HepG2 (cell line): Measurements from ENCODE around the gene ARHGDIG. TPM values are rescaled to one million over a fixed set of nuclear protein-coding genes. Genes with fewer than 3 reads are reported as not detected.
A peak's percentile ranks its signal among the peaks of the same experiment; 100 is the strongest.

Source experiments
- ATAC-seq: fragments of 200-7000 bp; cut with Tn5 transposase; 3 replicates; pipeline ENCODE4 v1.9.1; 2020; ENCODE audit warnings: mild to moderate bottlenecking, moderate library complexity
- BruUV-seq: library from RNA; stranded (reverse); fragments of 400-500 nt; replicated peaks from 2 replicates; lab custom pipeline; 2021; lab: Mats Ljungman, UMichigan
- CTCF ChIA-PET: fragments of 300-600 bp; formaldehyde crosslinking; extraction: SDS; loops from one replicate; lab custom pipeline; 2021; ENCODE audit warnings: low total read pairs, inconsistent platforms, low intra/inter-chr PET ratio; lab: Yijun Ruan, JAX
- POLR2A ChIA-PET: fragments of 350-600 bp; sonication (Branson Sonifier 250); formaldehyde crosslinking; loops from one replicate; lab custom pipeline; 2020; ENCODE audit warnings: antibody characterized with exemption, inconsistent platforms; lab: Yijun Ruan, JAX
- DNase-seq: peaks from one replicate; pipeline ENCODE4 v3.0.0-alpha.2; 2015; ENCODE audit warnings: low spot score
- FAIRE-seq: peaks from 3 replicates; lab custom pipeline; 2011; peaks lifted over from hg19 to GRCh38; lab: Jason Lieb, UNC
- H2AFZ ChIP-seq: one replicate; pipeline ENCODE4 v1.6.1; 2011; ENCODE audit warnings: low read length, inconsistent platforms
- H3K27ac ChIP-seq: fragments of 300-600 bp; 3 replicates; pipeline ENCODE4 v1.8.0; 2011; ENCODE audit warnings: mixed run types, mild to moderate bottlenecking, mixed read lengths, low read length, inconsistent platforms; ENCODE audit not compliant: insufficient read depth; ENCODE audit errors: extremely low read length
- H3K27me3 ChIP-seq, 2 experiments: fragments of 200-600 bp in 1 of 2; 2 replicates in 1 of 2; 3 replicates in 1 of 2; pipeline versions ENCODE4 v1.6.0 to v1.8.0; 2011; ENCODE audit warnings: low read length in 2 of 2, mild to moderate bottlenecking in 2 of 2, moderate library complexity in 2 of 2, inconsistent platforms in 1 of 2; ENCODE audit not compliant: insufficient read depth in 2 of 2, control insufficient read depth in 1 of 2
- H3K36me3 ChIP-seq, 2 experiments: fragments of 200-600 bp in 1 of 2; replicated peaks in 1 of 2; 2 replicates in 1 of 2; 3 replicates in 1 of 2; pipeline versions ENCODE4 v1.5.1 to v1.8.0; 2011; ENCODE audit warnings: low read length in 2 of 2, inconsistent platforms in 1 of 2; ENCODE audit not compliant: insufficient read depth in 2 of 2, control insufficient read depth in 1 of 2
- H3K4me1 ChIP-seq: 2 replicates; pipeline ENCODE4 v1.5.1; 2012; ENCODE audit warnings: low read length, inconsistent platforms; ENCODE audit not compliant: insufficient read depth
- H3K4me2 ChIP-seq: 2 replicates; pipeline ENCODE4 v1.6.0; 2011; ENCODE audit warnings: low read depth, low read length, inconsistent platforms
- H3K4me3 ChIP-seq, 3 experiments: fragments of 200-600 bp in 1 of 3; sonication (generic), shearing (Covaris generic) in 1 of 3; replicated peaks in 1 of 3; 2 replicates each; pipeline ENCODE4 v1.5.1; 2011 to 2016; ENCODE audit warnings: low read length in 3 of 3, inconsistent platforms in 2 of 3, low read depth in 2 of 3, mild to moderate bottlenecking in 2 of 3, control low read depth in 1 of 3, mixed read lengths in 1 of 3; ENCODE audit not compliant: insufficient read depth in 1 of 3
- H3K79me2 ChIP-seq: one replicate; pipeline ENCODE4 v1.6.1; 2011; ENCODE audit warnings: low read length, inconsistent platforms; ENCODE audit not compliant: insufficient read depth
- H3K9ac ChIP-seq: 2 replicates; pipeline ENCODE4 v1.6.0; 2011; ENCODE audit warnings: mild to moderate bottlenecking, low read depth, low read length, inconsistent platforms; ENCODE audit not compliant: insufficient read depth
- H3K9me3 ChIP-seq: 2 replicates; pipeline ENCODE4 v1.5.1; 2012; ENCODE audit warnings: mild to moderate bottlenecking, low read length
- H4K20me1 ChIP-seq: 2 replicates; pipeline ENCODE4 v1.6.0; 2011; ENCODE audit warnings: inconsistent platforms, mild to moderate bottlenecking, low read length, moderate library complexity; ENCODE audit not compliant: insufficient read depth
- ELF3 ChIP-seq: IDR thresholded peaks from 2 replicates; pipeline ENCODE4 v1.6.1; 2016; ENCODE audit warnings: missing genetic modification reagents, missing compliant biosample characterization
- ETV5 ChIP-seq: IDR thresholded peaks from 2 replicates; pipeline ENCODE4 v1.6.1; 2018; ENCODE audit warnings: missing biosample characterization, missing genetic modification reagents, inconsistent platforms, borderline replicate concordance
- FOXM1 ChIP-seq: sonication (generic); formaldehyde crosslinking; IDR thresholded peaks from 2 replicates; pipeline ENCODE4 v1.5.0; 2020; ENCODE audit warnings: missing genetic modification reagents
- HOXD1 ChIP-seq: sonication (generic); formaldehyde crosslinking; IDR thresholded peaks from 2 replicates; pipeline ENCODE4 v1.5.0; 2020; ENCODE audit warnings: missing genetic modification reagents
- ISL2 ChIP-seq: sonication (generic); formaldehyde crosslinking; IDR thresholded peaks from 2 replicates; pipeline ENCODE4 v1.5.0; 2020; ENCODE audit warnings: missing genetic modification reagents
- NCOA2 ChIP-seq: sonication (generic); formaldehyde crosslinking; IDR thresholded peaks from 2 replicates; pipeline ENCODE4 v1.8.0; 2022; ENCODE audit warnings: inconsistent platforms
- NFRKB ChIP-seq: fragments of 450-650 bp; IDR thresholded peaks from 2 replicates; pipeline ENCODE4 v1.6.1; 2017
- NR2F1 ChIP-seq, 2 experiments: fragments of 450-650 bp in 1 of 2; formaldehyde crosslinking in 1 of 2; IDR thresholded peaks; 2 replicates each; pipeline versions ENCODE4 v1.5.0 to v1.6.1; 2016 to 2020; ENCODE audit warnings: mild to moderate bottlenecking in 1 of 2, missing compliant biosample characterization in 1 of 2, missing genetic modification reagents in 1 of 2, moderate library complexity in 1 of 2
- TAF15 ChIP-seq: fragments of 200-400 bp; formaldehyde crosslinking; IDR thresholded peaks from one replicate; pipeline ENCODE4 v1.6.1; 2018; ENCODE audit warnings: mild to moderate bottlenecking, low read depth, low read length; ENCODE audit not compliant: poor library complexity, severe bottlenecking
- TGIF2 ChIP-seq: IDR thresholded peaks from 2 replicates; pipeline ENCODE4 v1.6.1; 2016; ENCODE audit warnings: control low read depth, missing compliant biosample characterization
- TOPORS ChIP-seq: sonication (generic); formaldehyde crosslinking; IDR thresholded peaks from 2 replicates; pipeline ENCODE4 v1.8.0; 2023; ENCODE audit warnings: mild to moderate bottlenecking, missing genetic modification reagents
- ZNF383 ChIP-seq: sonication (generic); formaldehyde crosslinking; IDR thresholded peaks from 2 replicates; pipeline ENCODE4 v1.4.0; 2020; ENCODE audit warnings: missing genetic modification reagents, mild to moderate bottlenecking, borderline replicate concordance
- ZNF839 ChIP-seq: sonication (generic); formaldehyde crosslinking; IDR thresholded peaks from 2 replicates; pipeline ENCODE4 v1.4.0; 2020; ENCODE audit warnings: missing genetic modification reagents, mild to moderate bottlenecking, borderline replicate concordance
- WGBS: methylation state at CpG from one replicate; pipeline ENCODE4 v1.1.6; 2017; ENCODE audit warnings: low lambda C conversion rate; 5-methylcytosine and 5-hydroxymethylcytosine counted together
- in situ Hi-C: cut with HindIII; loops from 2 replicates; pipeline ENCODE4 v1.10.0; 2017; ENCODE audit warnings: low pct_unique_long_range_greater_than_20kb; ENCODE audit not compliant: extremely low pct_ligation_motif_present
- intact Hi-C: fragments of 100-400 bp; cut with micrococcal nuclease; formaldehyde crosslinking; loops from one replicate; pipeline ENCODE4 v1.10.0; 2022; ENCODE audit not compliant: unreplicated experiment
- polyA plus RNA-seq, 8 experiments: library from polyadenylated mRNA; depleted of rRNA in 3 of 8; stranded (reverse) in 7 of 8; unstranded in 1 of 8; fragments of >200 nt; fragmentation: Illumina TruSeq in 4 of 8; extraction: Trizol in 4 of 8; gene quantifications; 2 replicates each; pipeline versions ENCODE4 v1.2.1 to v1.2.3, GENCODE V29; 2011 to 2016; ENCODE audit warnings: low read depth in 4 of 8, missing spikeins in 1 of 8, mixed read lengths in 1 of 8; ENCODE audit not compliant: insufficient read depth in 1 of 8
- total RNA-seq, 5 experiments: library from RNA; depleted of rRNA; stranded (reverse); fragments of >200 nt; fragmentation: Illumina TruSeq; extraction: Trizol; gene quantifications; 2 replicates each; pipeline ENCODE4 v1.2.3, GENCODE V29; 2016; ENCODE audit warnings: low read depth in 1 of 5

The ARHGDIG gene
- total and polyA plus RNA-seq, 2 of the 13 experiments (the other 11 are each of a cell fraction or from before 2014, with no cell fraction given): 0.24 to 0.48 TPM

DNA sequence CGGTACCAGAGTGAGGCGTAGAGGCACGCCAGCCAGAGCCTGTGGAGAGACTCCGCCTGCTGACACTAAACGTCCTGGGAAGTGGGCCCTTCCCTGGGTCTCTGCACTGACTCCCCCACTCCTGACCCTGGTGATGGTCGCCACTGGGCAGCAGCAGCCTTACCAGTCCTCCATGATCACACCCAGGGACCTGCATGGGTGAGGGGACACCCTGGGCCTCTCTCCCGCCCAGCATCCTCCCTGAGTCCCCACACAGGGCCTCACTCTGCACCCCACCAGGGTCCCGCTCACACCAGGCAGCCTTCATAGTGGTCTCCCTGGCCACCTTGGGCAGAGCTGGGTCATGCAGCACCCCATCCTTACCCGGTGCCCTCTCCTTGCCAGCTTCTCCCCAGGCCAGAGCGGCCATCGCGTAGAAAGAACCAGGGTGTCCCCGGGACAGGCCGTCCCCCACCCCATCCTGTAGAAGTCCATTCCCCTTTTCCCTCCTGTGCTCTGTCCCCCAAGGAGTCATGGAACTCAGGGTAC, 15.3 kb upstream of the ARHGDIG start:
- H3K27me3 ChIP-seq: peaks cover 9 to 16% of the 10 kb centered on the region in 2 experiments; a peak in 4 of 5 replicates
- intact Hi-C loops: no loop called here
- peaks cover 21% of the 10 kb centered on the region for H3K4me1 ChIP-seq
- no peak for TF ChIP-seq ZNF839
- TF ChIP-seq NCOA2 (CRISPR knock-in tag): no peak
- TF ChIP-seq NR2F1 (CRISPR knock-in tag; IDR thresholded peaks at IDR 0.05): no peak
- H4K20me1 ChIP-seq: no peaks in the 10 kb centered on the region
- DNase-seq: no peak
- H3K27ac ChIP-seq: no peak overlapping the region
- H2AFZ ChIP-seq: no peak overlapping the region
- 92% methylated on average over 7 of the region's 14 CpGs for WGBS
- H3K4me3 ChIP-seq: no peak overlapping the region
- CTCF ChIA-PET: no interaction called here
- no peaks in the 10 kb centered on the region for H3K9me3 ChIP-seq
- H3K9ac ChIP-seq: no peak overlapping the region
- H3K36me3 ChIP-seq: peaks cover 10 to 12% of the 10 kb centered on the region in 2 experiments; a peak in 4 of 5 replicates
- no peaks in the 10 kb centered on the region for H3K79me2 ChIP-seq
- in situ Hi-C loops: no loop called here
- H3K4me2 ChIP-seq: no peak overlapping the region
- BruUV-seq: TSS peak; percentile 54
- FAIRE-seq: no peak
- POLR2A ChIA-PET: interaction anchor here (0.9 kb wide), 1 partner anchor 30 kb away, joined by 3 read pairs; the partner anchor contains the start of gene FAM234A
- ATAC-seq: no peak

DNA sequence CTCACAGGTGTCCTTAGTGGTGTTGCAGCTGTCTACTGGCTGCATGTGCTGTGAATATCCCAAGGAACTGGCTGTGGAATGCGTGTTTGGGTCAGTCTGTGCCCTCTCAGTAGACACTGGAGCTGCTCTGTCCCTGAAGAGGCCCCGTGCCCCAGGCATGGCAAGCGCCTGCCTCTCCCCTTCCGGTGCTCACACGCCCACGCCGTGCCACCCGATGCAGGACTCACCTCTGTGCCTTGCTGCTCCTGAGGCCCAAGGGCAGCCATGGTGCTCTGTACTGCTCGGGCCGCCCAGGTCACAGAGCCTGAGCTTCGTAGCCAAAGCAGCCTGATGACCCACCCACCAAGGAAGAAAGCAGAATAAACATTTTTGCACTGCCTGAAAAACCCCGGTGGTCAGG, 14.7 kb upstream of the ARHGDIG start:
- no peak overlapping the region for H3K4me3 ChIP-seq
- no peak overlapping the region for H3K4me2 ChIP-seq
- POLR2A ChIA-PET: interaction anchor here (0.9 kb wide), 1 partner anchor 31 kb away, joined by 3 read pairs; the partner anchor contains the start of gene FAM234A
- no peak for FAIRE-seq
- H2AFZ ChIP-seq: no peak overlapping the region
- in situ Hi-C loops (no loop called here), intact Hi-C loops (no loop called here)
- no peak for DNase-seq
- H3K36me3 ChIP-seq: peaks cover 8 to 10% of the 10 kb centered on the region in 2 experiments; a peak in 3 of 5 replicates
- peaks cover 26% of the 10 kb centered on the region for H3K4me1 ChIP-seq
- no peaks in the 10 kb centered on the region for H4K20me1 ChIP-seq
- no peaks in the 10 kb centered on the region for H3K79me2 ChIP-seq
- CTCF ChIA-PET: no interaction called here
- ATAC-seq: no peak
- H3K27ac ChIP-seq: no peak overlapping the region
- no TSS peak for BruUV-seq
- H3K27me3 ChIP-seq: peaks cover 13 to 23% of the 10 kb centered on the region in 2 experiments; a peak in 4 of 5 replicates
- H3K9ac ChIP-seq: no peak overlapping the region
- WGBS: 100% methylated on average over 3 of the region's 12 CpGs
- TF ChIP-seq ISL2 (CRISPR knock-in tag) (no peak), ELF3 (CRISPR knock-in tag) (no peak), HOXD1 (CRISPR knock-in tag) (no peak), ZNF383 (CRISPR knock-in tag) (no peak), ETV5 (CRISPR knock-in tag) (no peak), TAF15 (no peak), TOPORS (CRISPR knock-in tag) (no peak), NFRKB (no peak), TGIF2 (CRISPR knock-in tag) (no peak), FOXM1 (CRISPR knock-in tag) (no peak)
- H3K9me3 ChIP-seq: no peaks in the 10 kb centered on the region
